DOHH2 (cell line): ENCODE results near the gene SSB.

ENCODE experiments used
- EZH2phosphoT487 ChIP-seq: fragments of 200-600 bp; sonication (generic); IDR thresholded peaks from 2 replicates; pipeline ENCODE4 v1.6.1; 2017; ENCODE audit warnings: borderline replicate concordance, mild to moderate bottlenecking, antibody characterized with exemption, low read length, moderate library complexity, mixed read lengths
- TF ChIP-seq, protein P1 (sequence below): fragments of 200-600 bp; sonication (generic); IDR thresholded peaks from one replicate; pipeline ENCODE4 v1.5.1; 2014; ENCODE audit warnings: antibody characterized with exemption, mild to moderate bottlenecking, low read depth, low read length; ENCODE audit not compliant: poor library complexity, severe bottlenecking

DNA sequence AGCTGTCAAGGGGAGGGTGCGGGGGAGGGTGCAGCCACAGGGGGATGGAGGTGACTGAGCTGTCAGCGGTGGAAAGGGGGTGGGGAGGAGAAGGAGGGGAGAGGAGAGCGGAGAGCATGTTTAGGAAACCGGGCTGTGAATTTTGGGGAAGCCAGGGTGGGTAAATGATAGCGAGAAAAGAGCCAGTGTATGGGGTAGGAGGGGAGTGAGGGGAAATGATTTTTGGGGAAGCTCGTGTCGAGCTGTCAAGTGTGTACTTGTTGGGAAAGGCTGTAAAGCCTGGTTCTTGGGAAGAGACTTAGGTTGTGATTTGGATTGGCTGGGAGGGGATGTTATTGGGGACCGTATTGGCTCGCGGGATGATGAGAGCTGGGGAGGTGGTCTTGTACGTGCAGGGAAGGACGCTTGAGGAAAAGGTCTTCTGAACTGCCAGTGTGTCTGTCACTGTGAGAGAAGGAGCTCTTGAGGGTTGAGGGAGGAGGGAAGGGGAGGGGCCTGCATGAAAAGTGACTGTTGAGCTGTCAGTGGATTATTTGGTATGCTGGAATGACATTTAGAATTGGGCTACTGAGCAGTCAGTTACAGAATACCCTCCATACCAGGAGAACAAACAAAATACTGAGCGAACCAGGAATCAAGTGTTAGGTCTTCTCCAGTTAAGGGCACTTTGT is 29.6 kb downstream of the SSB start:
- TF ChIP-seq, protein P1, sequence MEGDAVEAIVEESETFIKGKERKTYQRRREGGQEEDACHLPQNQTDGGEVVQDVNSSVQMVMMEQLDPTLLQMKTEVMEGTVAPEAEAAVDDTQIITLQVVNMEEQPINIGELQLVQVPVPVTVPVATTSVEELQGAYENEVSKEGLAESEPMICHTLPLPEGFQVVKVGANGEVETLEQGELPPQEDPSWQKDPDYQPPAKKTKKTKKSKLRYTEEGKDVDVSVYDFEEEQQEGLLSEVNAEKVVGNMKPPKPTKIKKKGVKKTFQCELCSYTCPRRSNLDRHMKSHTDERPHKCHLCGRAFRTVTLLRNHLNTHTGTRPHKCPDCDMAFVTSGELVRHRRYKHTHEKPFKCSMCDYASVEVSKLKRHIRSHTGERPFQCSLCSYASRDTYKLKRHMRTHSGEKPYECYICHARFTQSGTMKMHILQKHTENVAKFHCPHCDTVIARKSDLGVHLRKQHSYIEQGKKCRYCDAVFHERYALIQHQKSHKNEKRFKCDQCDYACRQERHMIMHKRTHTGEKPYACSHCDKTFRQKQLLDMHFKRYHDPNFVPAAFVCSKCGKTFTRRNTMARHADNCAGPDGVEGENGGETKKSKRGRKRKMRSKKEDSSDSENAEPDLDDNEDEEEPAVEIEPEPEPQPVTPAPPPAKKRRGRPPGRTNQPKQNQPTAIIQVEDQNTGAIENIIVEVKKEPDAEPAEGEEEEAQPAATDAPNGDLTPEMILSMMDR = no peak
- no peak for TF ChIP-seq EZH2phosphoT487
